ENCODE results near the gene MGST2. TPM values are rescaled to one million over a fixed set of nuclear protein-coding genes. Genes with fewer than 3 reads are reported as not detected.

Gene MGST2
- polyA plus RNA-seq, 1 donor (not counting 4 experiments of a cell fraction or from before 2014, with no cell fraction given) = 57.6 TPM

DNA sequence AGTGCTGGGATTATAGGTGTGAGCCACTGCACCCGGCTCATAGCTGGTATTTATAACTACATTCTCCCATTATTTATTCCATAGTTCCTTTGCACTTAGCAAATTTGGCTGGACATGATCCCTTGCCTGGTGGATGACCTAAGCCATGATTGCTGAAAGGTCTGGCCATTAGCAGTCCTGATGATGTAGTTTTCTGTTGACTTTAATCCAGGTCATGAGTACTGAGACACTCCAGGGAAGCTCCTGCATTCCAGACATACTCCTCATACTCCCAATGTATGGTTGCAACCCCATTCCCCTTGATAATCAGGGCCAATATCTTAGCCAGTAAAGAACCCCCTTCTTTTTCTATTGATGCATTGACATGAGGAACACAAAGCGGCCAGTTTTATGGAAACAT is 24.4 kb upstream of the MGST2 start:
- TF ChIP-seq EZH2 (IDR thresholded peaks at IDR 0.05; ENCODE audit: low read length) = no peak
- no peak for TF ChIP-seq CTCF (optimal IDR thresholded peaks at IDR 0.05 in 1 of 3, IDR thresholded peaks at IDR 0.05 in 1 of 3, conservative IDR thresholded peaks at IDR 0.05 in 1 of 3; ENCODE audit: extremely low read depth in 1 of 3, insufficient read depth in 2 of 3, low read length in 3 of 3)
- no peak overlapping the region for H2AFZ ChIP-seq (ENCODE audit: control insufficient read depth, low read length)
- no peaks in the 10 kb centered on the region for H3K36me3 ChIP-seq (ENCODE audit: control insufficient read depth in 2 of 2, extremely low read depth in 1 of 2, insufficient read depth in 2 of 2, low read length in 2 of 2)
- no peaks in the 10 kb centered on the region for H3K9me3 ChIP-seq (ENCODE audit: control insufficient read depth, low read depth, low read length)
- H3K79me2 ChIP-seq (ENCODE audit: control insufficient read depth, insufficient read depth, low read length) = no peaks in the 10 kb centered on the region
- no peaks in the 10 kb centered on the region for H3K27me3 ChIP-seq (ENCODE audit: control insufficient read depth, extremely low read depth, insufficient read depth, low read length)
- H3K9ac ChIP-seq (ENCODE audit: control insufficient read depth, extremely low read depth, insufficient read depth, low read length) = no peak overlapping the region
- no peak overlapping the region for H3K4me2 ChIP-seq (ENCODE audit: control insufficient read depth, extremely low read depth, insufficient read depth, low read depth, low read length)
- no peaks in the 10 kb centered on the region for H3K9me1 ChIP-seq (ENCODE audit: control insufficient read depth, extremely low read depth, insufficient read depth, low read length)
- H3K4me1 ChIP-seq (ENCODE audit: control insufficient read depth, extremely low read depth, insufficient read depth, low read length) = peaks cover 16% of the 10 kb centered on the region
- no peaks in the 10 kb centered on the region for H4K20me1 ChIP-seq (ENCODE audit: control insufficient read depth, extremely low read depth, insufficient read depth, low read length)
- no peak overlapping the region for H3K27ac ChIP-seq (ENCODE audit: control insufficient read depth, insufficient read depth, low read length)
- dilution Hi-C loops (cut with MboI; ENCODE audit: extremely low pct_ligation_motif_present, low sequenced_read_pairs) = no loop called here
- FAIRE-seq (no peak), DNase-seq (ENCODE audit: low read depth, low spot score) (no peak)
- H3K4me3 ChIP-seq (ENCODE audit: control insufficient read depth in 2 of 3, extremely low read depth in 1 of 3, insufficient read depth in 2 of 3, low read depth in 1 of 3, low read length in 3 of 3) = no peak overlapping the region

DNA sequence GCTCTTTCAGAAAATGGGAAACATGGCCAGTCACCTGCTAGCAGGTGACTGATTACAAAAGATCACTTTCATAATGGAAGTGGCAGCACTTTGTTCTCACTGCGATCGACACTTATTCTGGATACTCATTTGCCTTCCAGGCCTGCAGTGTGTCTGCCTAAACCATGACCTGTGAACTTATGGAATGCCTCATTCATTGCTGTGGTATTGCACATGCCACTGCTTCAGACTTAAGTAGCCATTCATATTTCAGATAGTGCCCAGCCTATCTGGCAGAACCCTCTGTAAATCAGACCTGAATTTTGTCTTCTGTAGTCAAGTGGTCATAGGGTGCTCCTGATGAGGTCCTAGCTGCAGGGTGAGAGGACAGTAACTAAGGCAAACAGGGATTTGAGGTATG is 23.3 kb upstream of the MGST2 start:
- Histone ChIP-seq H3K9me3 (ENCODE audit: control insufficient read depth, low read depth, low read length) (no peaks in the 10 kb centered on the region), H3K4me3 (ENCODE audit: control insufficient read depth in 2 of 3, extremely low read depth in 1 of 3, insufficient read depth in 2 of 3, low read depth in 1 of 3, low read length in 3 of 3) (no peak overlapping the region), H3K36me3 (ENCODE audit: control insufficient read depth in 2 of 2, extremely low read depth in 1 of 2, insufficient read depth in 2 of 2, low read length in 2 of 2) (no peaks in the 10 kb centered on the region), H3K27me3 (ENCODE audit: control insufficient read depth, extremely low read depth, insufficient read depth, low read length) (no peaks in the 10 kb centered on the region), H3K4me2 (ENCODE audit: control insufficient read depth, extremely low read depth, insufficient read depth, low read depth, low read length) (no peak overlapping the region), H3K27ac (ENCODE audit: control insufficient read depth, insufficient read depth, low read length) (no peak overlapping the region), H3K4me1 (ENCODE audit: control insufficient read depth, extremely low read depth, insufficient read depth, low read length) (peaks cover 28% of the 10 kb centered on the region), H2AFZ (ENCODE audit: control insufficient read depth, low read length) (no peak overlapping the region), H4K20me1 (ENCODE audit: control insufficient read depth, extremely low read depth, insufficient read depth, low read length) (no peaks in the 10 kb centered on the region), H3K9ac (ENCODE audit: control insufficient read depth, extremely low read depth, insufficient read depth, low read length) (no peak overlapping the region), H3K9me1 (ENCODE audit: control insufficient read depth, extremely low read depth, insufficient read depth, low read length) (no peaks in the 10 kb centered on the region), H3K79me2 (ENCODE audit: control insufficient read depth, insufficient read depth, low read length) (no peaks in the 10 kb centered on the region)
- dilution Hi-C loops (cut with MboI; ENCODE audit: extremely low pct_ligation_motif_present, low sequenced_read_pairs) = no loop called here
- FAIRE-seq (no peak), DNase-seq (ENCODE audit: low read depth, low spot score) (no peak)
- no peak for TF ChIP-seq CTCF (optimal IDR thresholded peaks at IDR 0.05 in 1 of 3, IDR thresholded peaks at IDR 0.05 in 1 of 3, conservative IDR thresholded peaks at IDR 0.05 in 1 of 3; ENCODE audit: extremely low read depth in 1 of 3, insufficient read depth in 2 of 3, low read length in 3 of 3)
- TF ChIP-seq EZH2 (IDR thresholded peaks at IDR 0.05; ENCODE audit: low read length) = no peak

Measured in keratinocyte (primary cell).